NCI-H2081 (cell line): ENCODE data around the gene WDFY1.

ENCODE experiments used
- DNase-seq, 2 experiments: peaks; one replicate each; lab custom pipeline; 2025; lab: John Stamatoyannopoulos, UW

The WDFY1 gene

GRCh38 chr2:223930103-223930976 lies 14.8 kb downstream of the WDFY1 start:
- DNase-seq: no peak

GRCh38 chr2:223929571-223930102 lies 15.5 kb downstream of the WDFY1 start:
- DNase-seq: no peak

- DNase-seq: no peak
Measured at GRCh38 chr2:223928113-223929006, 16.8 kb downstream of the WDFY1 start.

- no peak for DNase-seq
Measured at GRCh38 chr2:223925106-223925505, 20.0 kb downstream of the WDFY1 start.

- no peak for DNase-seq
Measured at GRCh38 chr2:223923976-223924375, 21.2 kb downstream of the WDFY1 start.

- DNase-seq: no peak
Measured at GRCh38 chr2:223922308-223922707, 22.8 kb downstream of the WDFY1 start.

- no peak for DNase-seq
Measured at GRCh38 chr2:223921204-223921603, 23.9 kb downstream of the WDFY1 start.

- DNase-seq: no peak
Measured at GRCh38 chr2:223920109-223920508, 25.0 kb downstream of the WDFY1 start.

GRCh38 chr2:223918671-223919134 lies 26.4 kb downstream of the WDFY1 start:
- no peak for DNase-seq

- no peak for DNase-seq
Measured at GRCh38 chr2:223916181-223916920, 28.8 kb downstream of the WDFY1 start.

- no peak for DNase-seq
Measured at GRCh38 chr2:223915071-223915470, 30.1 kb downstream of the WDFY1 start.

- DNase-seq: no peak
Measured at GRCh38 chr2:223914324-223914723, 30.8 kb downstream of the WDFY1 start.

GRCh38 chr2:223909001-223909741 lies 36.0 kb downstream of the WDFY1 start:
- DNase-seq: no peak

- no peak for DNase-seq
Measured at GRCh38 chr2:223908304-223908998, 36.7 kb downstream of the WDFY1 start.

GRCh38 chr2:223905996-223906395 lies 39.1 kb downstream of the WDFY1 start:
- DNase-seq: no peak

GRCh38 chr2:223901854-223902253 lies 43.3 kb downstream of the WDFY1 start:
- no peak for DNase-seq

GRCh38 chr2:223901311-223901710 lies 43.8 kb downstream of the WDFY1 start:
- no peak for DNase-seq

- DNase-seq: no peak
Measured at GRCh38 chr2:223900531-223900930, 44.6 kb downstream of the WDFY1 start.

- DNase-seq: no peak
Measured at GRCh38 chr2:223900066-223900465, 45.1 kb downstream of the WDFY1 start.

- no peak for DNase-seq
Measured at GRCh38 chr2:223897669-223898330, 47.3 kb downstream of the WDFY1 start.
